HTR-8/SVneo (cell line): ENCODE measurements around the gene FAM228B.

ENCODE experiments used
- DNase-seq: peaks from one replicate; pipeline ENCODE4 v3.0.0; 2011; ENCODE audit warnings: low spot score, mixed read lengths; ENCODE audit not compliant: insufficient read length
- FAIRE-seq: peaks from 2 replicates; lab custom pipeline; 2011; peaks lifted over from hg19 to GRCh38; lab: Jason Lieb, UNC

The FAM228B gene

GRCh38 chr2:24152413-24153197 is 29.3 kb downstream of the FAM228B start:
- no peak for FAIRE-seq
- DNase-seq: no peak

- FAIRE-seq: peak; percentile 55
Measured at GRCh38 chr2:24153478-24153877, 30.2 kb downstream of the FAM228B start.

GRCh38 chr2:24158131-24158530 is 34.9 kb downstream of the FAM228B start:
- DNase-seq (no peak), FAIRE-seq (no peak)

More at GRCh38 chr2:24153478-24153877, 30.2 kb downstream of the FAM228B start:
- no peak for DNase-seq

GRCh38 chr2:24159708-24160107 is 36.4 kb downstream of the FAM228B start:
- DNase-seq: no peak
- FAIRE-seq: no peak

GRCh38 chr2:24160761-24161160 is 37.5 kb downstream of the FAM228B start:
- FAIRE-seq: no peak
- DNase-seq: no peak

- FAIRE-seq: no peak
Measured at GRCh38 chr2:24162494-24162893, 39.2 kb downstream of the FAM228B start.

GRCh38 chr2:24163186-24163585 is 39.9 kb downstream of the FAM228B start:
- DNase-seq (no peak), FAIRE-seq (no peak)

More at GRCh38 chr2:24162494-24162893, 39.2 kb downstream of the FAM228B start:
- DNase-seq: no peak

GRCh38 chr2:24163601-24164000 is 40.3 kb downstream of the FAM228B start:
- DNase-seq (no peak), FAIRE-seq (no peak)

GRCh38 chr2:24164416-24164973 is 41.2 kb downstream of the FAM228B start:
- DNase-seq: peak; percentile 47
- FAIRE-seq: peak; percentile 60

- no peak for FAIRE-seq
Measured at GRCh38 chr2:24169023-24169422, 45.8 kb downstream of the FAM228B start.

GRCh38 chr2:24174851-24175277 is 51.6 kb downstream of the FAM228B start, which contains the start of gene FAM228A:
FAM228A (plus strand) TSS chr2:24175053; CDS start chr2:24175481, 428 bp downstream.
- FAIRE-seq (no peak), DNase-seq (no peak)

More at GRCh38 chr2:24169023-24169422, 45.8 kb downstream of the FAM228B start:
- no peak for DNase-seq

GRCh38 chr2:24175631-24176187 is 52.4 kb downstream of the FAM228B start:
- FAIRE-seq (no peak), DNase-seq (no peak)

- no peak for DNase-seq
- FAIRE-seq: no peak
Measured at GRCh38 chr2:24176326-24176725, 53.1 kb downstream of the FAM228B start.

- no peak for FAIRE-seq
- DNase-seq: no peak
Measured at GRCh38 chr2:24179683-24180082, 56.4 kb downstream of the FAM228B start.

GRCh38 chr2:24181849-24182248 is 58.6 kb downstream of the FAM228B start:
- FAIRE-seq (peak; percentile 52), DNase-seq (no peak)

- DNase-seq (no peak), FAIRE-seq (no peak)
Measured at GRCh38 chr2:24182507-24182906, 59.2 kb downstream of the FAM228B start.

GRCh38 chr2:24183366-24184069 is 60.2 kb downstream of the FAM228B start:
- FAIRE-seq (no peak), DNase-seq (no peak)

GRCh38 chr2:24189551-24189950 is 66.3 kb downstream of the FAM228B start:
- DNase-seq: no peak
- FAIRE-seq: no peak

GRCh38 chr2:24190503-24190902 is 67.2 kb downstream of the FAM228B start:
- DNase-seq: no peak
- FAIRE-seq: no peak

GRCh38 chr2:24191156-24191555 is 67.9 kb downstream of the FAM228B start:
- FAIRE-seq (no peak), DNase-seq (no peak)

GRCh38 chr2:24191848-24192247 is 68.6 kb downstream of the FAM228B start:
- DNase-seq: no peak
- FAIRE-seq: no peak
